GM18909 (cell line): ENCODE measurements around the gene DGLUCY.
"Not testable (repeated sequence)": the region's sequence is repeated elsewhere in the genome, so short reads cannot be mapped to it uniquely, and the experiment has no call there.

Source experiments
- ATAC-seq: cut with Tn5 transposase; IDR thresholded peaks from one replicate; pipeline ENCODE4 v1.9.1; 2021; ENCODE audit warnings: mild to moderate bottlenecking; ENCODE audit not compliant: unreplicated experiment, poor library complexity

Gene DGLUCY

DNA sequence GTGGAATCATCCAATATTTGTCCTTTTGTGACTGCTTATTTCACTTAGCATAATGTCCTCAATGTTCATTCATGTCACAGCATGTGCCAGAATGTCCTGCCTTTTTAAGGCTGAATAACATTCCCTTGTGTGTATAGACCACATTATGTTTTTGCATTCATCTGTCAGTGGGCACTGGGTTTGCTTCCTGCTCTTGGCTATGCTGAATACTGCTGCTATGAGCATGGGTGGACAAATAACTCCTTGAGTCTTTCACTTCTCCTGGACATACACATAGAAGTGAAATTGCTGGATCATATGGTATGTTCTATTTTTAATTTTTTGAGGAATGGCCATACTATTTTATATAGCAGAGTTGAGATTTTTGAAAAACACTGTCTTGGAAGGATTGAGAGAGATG is 83.8 kb downstream of the DGLUCY start:
- ATAC-seq = no peak

DNA sequence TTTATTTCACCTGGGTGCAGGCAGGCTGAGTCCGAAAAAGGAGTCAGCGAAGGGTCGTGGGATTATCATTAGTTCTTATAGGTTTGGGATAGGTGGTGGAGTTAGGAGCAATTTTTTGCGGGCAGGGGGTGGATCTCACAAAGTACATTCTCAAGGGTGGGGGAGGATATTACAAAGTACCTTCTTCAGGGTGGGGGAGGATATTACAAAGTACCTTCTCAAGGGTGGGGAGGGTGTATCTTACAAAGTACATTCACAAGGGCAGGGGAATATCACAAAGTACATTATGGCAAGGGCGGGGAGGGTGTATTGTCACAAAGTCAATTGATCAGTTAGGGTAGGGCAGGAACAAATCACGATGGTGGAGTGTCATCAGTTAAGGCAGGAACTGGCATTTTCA is 86.9 kb downstream of the DGLUCY start:
- not testable (repeated sequence) for ATAC-seq

DNA sequence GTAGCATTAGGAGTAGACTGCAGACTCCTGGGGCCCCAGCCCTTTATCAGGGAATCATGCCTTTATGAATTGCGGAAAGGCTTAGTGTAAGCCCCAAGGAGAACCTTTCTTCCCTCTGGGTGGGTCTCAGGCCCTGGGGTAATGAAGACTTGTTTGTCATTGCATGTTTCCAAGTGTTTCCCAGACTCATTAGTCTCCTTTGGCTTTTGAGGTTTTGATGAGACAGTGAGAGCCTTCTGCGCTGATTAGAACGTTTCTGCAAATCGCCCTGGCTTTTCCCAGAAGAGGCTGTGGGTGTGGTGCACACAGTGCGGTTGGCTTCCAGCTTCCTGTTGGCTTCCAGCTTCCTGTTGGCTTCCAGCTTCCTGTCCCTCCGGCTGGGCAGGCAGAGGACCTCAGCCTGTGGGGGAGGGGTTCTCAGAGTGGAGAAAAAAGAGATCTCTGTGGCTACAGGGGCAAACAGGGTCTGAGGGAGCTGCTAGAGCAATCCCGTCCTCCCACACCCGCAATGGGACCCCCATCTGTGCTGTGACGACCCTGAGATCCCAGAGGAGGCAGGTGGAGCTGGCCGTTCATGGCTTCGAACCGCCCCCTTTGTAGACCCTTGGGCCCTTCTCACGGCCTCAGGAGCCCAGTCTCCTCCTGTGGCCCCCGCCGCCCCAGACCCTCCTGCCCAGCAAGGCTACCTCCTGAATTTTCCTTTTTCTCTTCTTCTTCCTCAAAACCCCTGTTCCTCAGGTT is 88.5 kb downstream of the DGLUCY start:
- no peak for ATAC-seq

DNA sequence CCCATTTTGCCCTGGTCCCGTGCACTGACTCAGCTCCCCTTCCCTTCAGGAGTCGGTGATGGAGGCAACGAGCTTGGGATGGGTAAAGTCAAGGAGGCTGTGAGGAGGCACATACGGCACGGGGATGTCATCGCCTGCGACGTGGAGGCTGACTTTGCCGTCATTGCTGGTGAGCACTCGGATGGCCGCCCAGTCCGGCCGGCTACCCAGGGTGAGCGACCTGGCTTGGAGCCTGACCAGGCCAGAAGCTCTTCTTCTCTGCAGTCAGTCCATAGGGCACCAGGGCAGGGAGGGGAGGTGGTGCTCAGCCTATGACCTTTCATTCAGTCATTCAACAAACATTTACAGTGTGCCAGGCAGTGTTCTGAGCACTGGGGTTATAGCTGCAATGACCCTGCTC is 90.8 kb downstream of the DGLUCY start:
- no peak for ATAC-seq

DNA sequence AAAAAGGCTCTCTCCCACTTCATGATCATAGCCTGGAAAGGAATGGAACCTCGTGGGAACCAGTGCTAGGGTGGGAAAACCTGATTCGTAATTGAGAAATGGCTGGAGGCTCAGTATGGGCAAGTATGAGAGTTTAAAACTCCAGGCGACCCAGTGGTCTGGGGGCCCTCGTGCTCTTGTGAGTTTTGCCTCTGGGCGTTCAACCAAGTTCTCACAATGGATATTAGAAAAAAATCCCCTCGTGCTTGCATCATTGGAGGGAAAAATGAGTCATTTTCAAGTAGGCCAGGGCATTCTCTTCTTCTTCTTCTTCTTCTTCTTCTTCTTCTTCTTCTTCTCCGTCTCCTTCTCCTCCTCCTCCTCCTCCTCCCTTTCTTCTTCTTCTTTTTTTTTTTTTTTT is 91.6 kb downstream of the DGLUCY start:
- ATAC-seq = no peak

DNA sequence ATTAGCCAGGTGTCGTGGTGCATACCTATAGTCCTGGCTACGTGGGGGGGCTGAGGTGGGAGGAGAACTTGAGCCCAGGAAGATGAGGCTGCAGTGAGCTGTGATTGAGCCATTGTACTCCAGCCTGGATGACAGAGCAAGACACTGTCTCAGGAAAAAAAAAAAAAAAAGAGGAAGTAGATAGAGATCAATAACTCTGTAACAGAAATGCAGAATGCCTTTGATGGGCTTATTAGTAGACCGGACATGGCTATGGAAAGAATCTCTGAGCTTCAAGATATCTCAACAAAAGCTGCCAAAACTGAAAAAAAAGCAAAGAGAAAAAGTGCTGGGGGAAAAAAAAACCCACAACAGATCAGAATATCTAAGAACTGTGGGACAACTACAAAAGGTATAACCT is 93.1 kb downstream of the DGLUCY start:
- ATAC-seq = no peak

DNA sequence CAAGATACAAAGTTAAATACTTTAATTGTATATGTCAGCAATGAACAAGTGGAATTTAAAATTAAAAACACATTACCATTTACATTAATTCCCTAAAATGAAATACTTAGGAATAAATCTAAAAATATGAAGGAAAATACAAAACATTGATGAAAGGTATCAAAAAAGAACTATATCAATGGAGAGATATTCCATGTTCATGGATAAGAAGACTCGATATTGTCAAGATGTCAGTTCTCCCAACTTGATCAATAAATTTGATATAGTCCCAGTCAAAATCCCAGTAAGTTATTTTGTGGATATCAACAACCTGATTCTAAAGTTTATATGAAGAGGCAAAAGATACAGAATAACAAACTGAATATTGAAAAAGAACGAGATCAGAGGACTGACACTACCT is 97.1 kb downstream of the DGLUCY start:
- no peak for ATAC-seq

DNA sequence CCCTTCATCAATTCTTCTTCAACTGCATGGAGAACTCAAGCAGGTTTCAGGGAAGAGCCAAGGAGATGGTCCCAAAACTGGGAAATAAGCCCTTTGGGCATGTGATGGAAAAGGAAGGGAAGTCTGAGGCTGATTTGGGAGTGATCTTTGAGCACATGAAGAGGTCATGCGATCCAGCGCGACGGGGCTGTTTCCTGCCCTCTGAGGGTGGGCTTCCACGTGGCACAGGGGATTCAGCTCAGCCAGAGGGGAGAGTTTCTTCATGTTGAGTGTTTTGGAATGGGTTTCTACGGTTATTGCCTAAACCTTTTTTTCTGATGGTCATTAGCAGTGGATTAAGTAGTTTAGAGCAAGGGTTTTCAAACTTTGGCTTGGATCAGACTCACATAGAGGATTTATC is 100.4 kb downstream of the DGLUCY start:
- no peak for ATAC-seq

DNA sequence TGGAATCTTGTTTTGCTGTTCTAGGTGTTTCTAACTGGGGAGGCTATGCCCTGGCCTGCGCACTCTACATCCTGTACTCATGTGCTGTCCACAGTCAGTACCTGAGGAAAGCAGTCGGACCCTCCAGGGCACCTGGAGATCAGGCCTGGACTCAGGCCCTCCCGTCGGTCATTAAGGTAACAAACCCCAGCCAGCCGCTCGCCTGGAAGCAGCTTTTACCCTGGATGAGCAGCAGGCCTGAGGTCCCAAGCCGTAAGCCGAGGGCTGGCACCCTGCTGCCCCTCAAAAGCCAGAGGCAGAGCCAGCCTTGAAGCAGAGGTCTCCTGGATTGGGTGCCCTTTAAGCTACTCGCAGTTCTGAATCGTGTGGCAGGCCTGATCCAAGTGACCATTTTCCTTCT is 101.5 kb downstream of the DGLUCY start:
- ATAC-seq = no peak

DNA sequence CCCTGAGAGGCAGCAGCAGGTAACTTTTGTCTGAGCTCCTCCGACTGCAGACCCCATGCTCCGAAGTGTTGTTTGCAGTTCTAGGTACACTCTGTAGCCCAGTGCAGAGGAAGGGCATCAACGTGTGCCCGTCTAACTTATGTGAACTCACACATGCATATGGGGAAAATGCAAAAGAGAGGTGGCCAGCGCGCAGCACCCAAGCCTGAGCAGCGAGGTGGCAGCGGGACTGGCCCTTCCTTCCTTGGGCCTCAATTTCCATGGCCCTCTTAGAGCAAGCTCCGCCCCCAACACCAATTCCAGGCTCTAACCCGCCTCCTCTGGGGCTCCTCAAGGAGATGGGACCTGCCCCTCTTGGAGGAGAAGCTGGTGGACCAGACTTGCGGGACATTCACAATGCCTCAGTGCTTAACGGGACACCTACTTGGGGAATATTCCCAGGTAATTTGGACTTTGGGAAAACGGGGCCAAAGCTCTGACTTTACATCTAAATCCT is 102.9 kb downstream of the DGLUCY start:
- ATAC-seq = no peak

DNA sequence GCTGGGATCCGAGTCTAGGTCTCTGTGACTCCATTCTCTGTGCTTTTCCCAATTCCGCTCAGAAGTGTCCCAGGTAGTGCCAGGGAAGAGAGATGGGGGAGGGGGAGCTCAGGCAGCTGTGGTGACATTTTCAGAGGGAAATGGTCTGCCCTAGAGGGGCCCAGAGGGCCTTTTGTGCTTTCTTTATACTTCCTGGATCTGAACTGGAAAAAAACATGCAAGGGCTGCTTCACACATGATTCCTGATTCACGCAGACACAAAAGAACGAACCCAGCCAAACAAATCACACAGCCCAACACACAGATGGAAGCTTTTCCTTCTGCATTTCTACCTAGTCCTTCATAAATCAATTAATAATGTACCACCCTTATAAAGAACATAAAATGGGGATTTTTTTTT is 104.1 kb downstream of the DGLUCY start:
- no peak for ATAC-seq

DNA sequence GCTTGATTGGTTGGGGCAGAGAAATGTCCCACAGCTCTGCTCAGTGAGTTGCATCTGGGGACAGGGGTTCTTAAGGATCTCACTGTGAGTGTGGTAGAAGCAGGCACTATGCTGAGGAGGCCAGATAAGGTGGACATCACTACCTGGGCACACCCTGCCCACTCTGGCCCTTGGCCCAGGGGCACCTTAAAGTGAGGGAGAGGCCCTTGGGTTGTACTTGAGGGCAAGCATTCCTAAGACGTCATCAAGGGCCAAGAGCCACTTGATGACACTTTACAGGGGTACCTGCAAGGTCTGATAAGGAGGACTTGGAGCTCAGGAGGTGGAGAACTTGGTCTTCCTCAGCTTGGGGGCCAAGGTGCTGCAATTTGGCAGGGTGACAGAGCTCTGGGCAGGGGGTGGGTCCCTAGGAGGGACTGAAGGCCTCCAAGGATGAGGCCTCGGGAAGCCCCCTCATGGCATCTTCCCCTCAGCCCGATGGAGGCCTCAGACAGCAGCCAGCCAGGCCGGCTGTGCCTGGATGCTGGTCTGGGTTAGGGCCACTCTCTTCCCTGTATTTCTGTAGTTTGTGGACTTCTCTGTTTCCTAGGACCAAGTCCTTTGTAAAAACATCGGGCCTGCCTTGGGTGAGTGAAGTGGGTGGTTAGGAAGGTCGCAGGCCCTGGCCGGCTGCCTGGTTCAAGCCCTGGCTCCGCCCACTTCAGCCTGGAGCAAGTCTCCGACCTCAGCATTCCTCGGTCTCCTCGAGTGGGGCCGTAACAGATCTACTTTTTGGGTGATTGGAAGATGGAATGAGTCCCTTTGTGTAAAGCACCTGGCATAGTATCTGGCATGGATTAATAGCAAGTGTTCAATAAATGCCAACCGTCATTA is 105.9 kb downstream of the DGLUCY start:
- no peak for ATAC-seq

DNA sequence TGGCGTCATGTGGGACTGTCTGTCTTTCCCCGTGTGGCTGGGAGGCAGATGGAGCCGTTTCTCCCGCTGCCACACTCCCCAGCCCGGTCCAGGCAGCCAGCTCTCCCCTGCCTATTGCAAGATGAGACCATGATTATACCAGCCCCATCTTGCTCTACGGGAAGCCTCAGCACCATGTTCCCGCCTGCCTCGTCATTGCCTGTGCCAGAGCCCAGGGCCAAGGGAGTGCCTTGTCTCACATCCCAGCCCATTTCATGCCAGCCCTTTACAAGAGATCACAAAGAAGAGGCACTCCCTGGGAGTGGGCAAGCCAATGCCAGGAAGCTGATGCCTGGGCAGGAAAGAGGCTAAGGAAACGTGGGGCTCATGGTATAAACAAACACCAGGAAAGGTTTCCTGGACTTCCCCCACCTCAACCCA is 106.7 kb downstream of the DGLUCY start:
- no peak for ATAC-seq

DNA sequence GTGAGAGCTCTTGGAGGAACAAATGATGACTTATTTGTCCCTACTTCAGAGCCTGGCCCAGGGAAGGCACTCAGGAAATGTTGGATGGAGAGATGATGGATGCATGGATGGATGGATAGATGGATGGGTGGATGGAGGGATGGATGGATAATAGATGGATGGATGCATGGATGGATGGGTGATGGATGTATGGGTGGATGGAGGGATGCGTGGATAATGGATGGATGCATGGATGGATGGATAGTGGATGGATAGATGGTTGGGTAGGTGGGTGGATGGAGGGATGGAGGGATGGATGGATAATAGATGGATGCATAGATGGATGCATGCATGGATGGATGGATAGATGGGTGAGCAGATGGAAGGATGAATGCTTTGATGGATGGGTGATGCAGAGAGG is 107.4 kb downstream of the DGLUCY start:
- ATAC-seq = no peak

DNA sequence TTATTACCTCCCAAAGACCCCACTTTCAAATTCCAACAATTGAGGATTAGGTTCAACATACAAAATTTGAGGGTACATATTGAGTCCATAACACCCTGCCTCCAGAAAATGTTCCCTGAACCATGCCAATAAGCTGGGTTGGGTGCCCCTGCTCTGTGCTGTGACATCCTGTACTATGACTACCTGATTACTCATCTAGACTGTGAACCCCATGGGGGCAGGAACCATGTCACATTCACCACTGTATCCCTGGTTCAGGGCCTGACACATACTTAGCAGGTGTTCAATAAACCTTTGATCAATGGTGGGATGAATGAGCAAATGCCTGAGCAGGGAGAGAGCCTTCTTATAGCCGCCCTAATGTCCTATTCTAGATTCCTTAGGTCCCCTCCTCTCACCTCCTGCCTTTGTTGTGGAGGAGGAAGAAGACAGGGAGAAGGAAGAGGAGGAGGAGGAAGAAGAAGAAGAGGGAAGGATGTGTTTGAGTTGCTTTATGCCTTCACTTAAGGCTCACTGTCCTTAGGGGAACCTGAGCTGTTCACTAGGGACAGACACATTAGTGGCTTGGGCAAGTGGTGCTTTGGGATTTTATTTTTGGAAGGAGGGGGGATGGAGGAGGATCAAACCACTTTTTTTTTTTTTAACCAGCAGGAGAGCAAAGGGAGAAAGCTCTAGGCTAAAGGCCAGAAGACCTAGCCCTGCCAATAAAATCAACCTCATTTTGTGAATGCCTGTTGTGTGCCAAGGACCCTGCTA is 109.3 kb downstream of the DGLUCY start:
- no peak for ATAC-seq

DNA sequence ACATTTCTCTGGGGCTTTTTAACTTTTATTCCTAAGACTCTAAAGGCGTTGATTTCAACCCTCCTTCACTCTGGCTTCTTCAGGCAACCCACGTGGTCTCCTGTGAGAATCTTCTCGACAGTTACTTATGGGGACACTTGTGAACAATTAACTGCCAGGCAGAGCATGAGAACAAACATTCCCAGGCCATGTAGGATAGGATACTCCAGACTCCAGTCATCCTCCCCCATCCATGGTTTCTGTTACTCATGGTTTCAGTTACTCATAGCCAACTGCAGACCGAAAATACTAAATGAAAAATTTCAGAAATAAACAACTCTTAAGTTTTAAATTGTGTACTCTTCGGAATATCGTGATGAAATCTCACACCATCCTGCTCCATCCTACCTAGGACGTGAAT is 111.2 kb downstream of the DGLUCY start:
- no peak for ATAC-seq

DNA sequence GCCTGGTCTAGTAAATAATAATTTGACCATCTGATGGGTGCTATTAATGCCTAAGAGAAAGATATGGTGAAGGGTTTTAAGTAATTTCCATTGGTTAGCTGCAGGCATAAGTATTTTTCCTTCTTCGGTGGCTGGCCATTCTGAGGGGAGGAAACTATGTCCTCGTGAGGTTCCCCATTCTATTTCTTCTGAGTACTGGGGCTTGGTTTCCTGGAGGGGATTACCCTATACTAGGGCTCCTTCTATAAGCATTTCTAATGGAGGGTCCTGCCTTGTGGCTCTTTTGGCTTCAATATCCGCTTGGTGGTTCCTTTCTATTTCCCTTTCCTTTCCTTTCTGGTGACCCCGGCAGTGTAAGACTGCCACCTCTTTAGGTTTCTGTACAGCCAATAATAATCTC is 112.5 kb downstream of the DGLUCY start:
- not testable (repeated sequence) for ATAC-seq

DNA sequence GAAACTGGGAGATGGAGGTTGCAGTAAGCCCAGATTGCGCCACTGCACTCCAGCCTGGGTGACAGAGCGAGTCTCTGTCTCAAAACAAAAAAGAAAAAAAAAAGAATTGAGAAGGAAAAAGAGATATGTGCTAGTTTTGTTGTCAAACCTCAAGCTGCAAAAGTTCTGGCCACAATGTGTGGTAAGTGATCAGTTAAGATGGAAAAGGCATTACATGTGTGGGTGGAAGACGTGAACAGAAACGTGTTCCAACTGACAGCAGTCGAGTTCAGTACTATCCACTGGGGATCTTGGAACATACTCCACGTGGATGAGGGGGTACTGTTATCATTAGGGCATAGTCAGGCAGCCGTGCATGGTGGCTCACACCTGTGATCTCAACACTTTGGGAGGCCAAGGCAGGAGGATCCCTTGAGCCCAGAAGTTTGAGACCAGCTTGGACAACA is 113.3 kb downstream of the DGLUCY start:
- ATAC-seq = no peak

DNA sequence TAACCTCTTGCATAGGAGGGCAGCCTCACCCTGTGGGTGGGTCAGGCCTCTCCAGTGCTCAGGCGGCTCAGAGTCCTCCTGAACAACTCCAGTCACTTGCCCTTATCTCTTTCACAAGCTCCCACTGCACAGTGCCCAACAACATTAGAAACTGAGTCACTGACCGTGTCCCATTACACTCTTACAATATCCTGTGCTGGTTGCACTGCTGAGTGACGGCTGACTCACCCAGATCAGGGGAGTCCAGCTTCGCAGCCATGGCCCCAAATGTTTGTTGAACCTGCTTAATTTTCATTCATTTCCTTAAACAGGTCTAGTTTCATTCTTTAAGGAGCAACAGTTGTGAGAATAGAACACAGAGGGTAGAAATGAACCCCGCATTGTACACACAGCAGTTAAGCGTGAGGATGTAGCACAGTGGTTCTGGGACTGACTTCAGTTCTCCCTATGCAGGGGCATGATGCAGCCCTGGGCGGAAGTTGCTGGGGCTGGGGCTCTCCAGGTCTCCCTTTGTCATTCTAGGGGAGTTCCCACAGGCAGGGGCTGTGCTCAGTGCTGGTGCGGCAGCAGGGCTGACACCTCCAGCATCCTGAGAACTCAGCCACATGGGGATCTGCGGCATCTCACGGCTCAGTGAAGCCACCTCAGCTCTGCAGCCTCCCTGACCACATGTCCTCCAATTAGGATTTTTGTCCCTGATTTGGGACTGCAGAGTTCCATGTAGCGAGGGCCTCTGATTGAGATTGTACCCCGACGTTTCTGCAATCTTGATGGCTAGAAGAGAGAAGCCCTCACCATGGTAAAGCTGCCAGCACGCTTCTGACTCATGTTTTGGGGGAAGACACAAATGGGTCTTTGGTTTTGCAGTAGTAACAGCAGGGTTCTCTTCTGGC is 114.5 kb downstream of the DGLUCY start:
- peak; percentile 87 for ATAC-seq

DNA sequence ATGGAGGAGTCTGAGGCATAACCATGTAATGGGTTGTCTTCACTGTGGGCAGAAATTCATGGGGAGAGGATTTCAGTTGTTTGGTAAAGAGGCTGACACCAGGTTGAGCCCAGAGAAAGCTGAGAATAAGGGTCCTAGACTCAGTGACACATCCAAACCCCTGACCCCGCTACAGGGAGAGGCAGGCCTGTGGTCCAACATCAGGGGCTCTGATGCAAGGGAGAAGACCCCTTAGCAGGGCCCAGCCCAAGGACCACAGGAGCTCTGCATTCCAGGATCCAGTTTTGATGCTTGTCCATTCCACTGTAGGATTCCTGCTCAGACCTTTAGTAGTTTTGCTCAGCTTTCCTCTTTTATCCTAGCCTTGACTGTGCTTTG is 115.1 kb downstream of the DGLUCY start:
- no peak for ATAC-seq
